Mammary epithelial cell (primary cell): ENCODE data around the gene HELLS.

Experiments
- CTCF ChIP-seq, 2 donors: IDR thresholded peaks in 1 of 2; conservative IDR thresholded peaks in 1 of 2; 2 replicates each; pipeline ENCODE4 v1.5.1; 2011 to 2012; ENCODE audit warnings: inconsistent platforms in 2 of 2, low read length in 2 of 2, mild to moderate bottlenecking in 2 of 2, control low read depth in 1 of 2, low read depth in 1 of 2; ENCODE audit not compliant: insufficient read depth in 1 of 2; ENCODE audit errors: extremely low read depth in 1 of 2
- EZH2 ChIP-seq: IDR thresholded peaks from 2 replicates; pipeline ENCODE4 v1.6.1; 2012; ENCODE audit warnings: low read length, inconsistent platforms, borderline replicate concordance

- TF ChIP-seq CTCF (conservative IDR thresholded peaks at IDR 0.05 in 1 of 2, IDR thresholded peaks at IDR 0.05 in 1 of 2; ENCODE audit: extremely low read depth in 1 of 2, insufficient read depth in 1 of 2, low read depth in 1 of 2, low read length in 2 of 2) (no peak), EZH2 (no peak)
These were observed 12.6 kb upstream of the HELLS start for GRCh38 chr10:94533027-94533426.
